Right kidney (tissue), 1 donor: ENCODE data around the gene FOXP1.

Experiments used
- DNase-seq: peaks from one replicate; pipeline ENCODE4 v3.0.0-alpha.2; 2016

Gene FOXP1

GRCh38 chr3:71121429-71122167 lies 461.9 kb downstream of the FOXP1 start:
- DNase-seq = no peak

- no peak for DNase-seq
Observed at GRCh38 chr3:71120012-71120411, 463.5 kb downstream of the FOXP1 start.

- no peak for DNase-seq
Observed at GRCh38 chr3:71119171-71119570, 464.4 kb downstream of the FOXP1 start.

GRCh38 chr3:71118436-71118835 lies 465.1 kb downstream of the FOXP1 start:
- no peak for DNase-seq

GRCh38 chr3:71117572-71118247 lies 465.8 kb downstream of the FOXP1 start:
- DNase-seq = no peak

- DNase-seq = no peak
Observed at GRCh38 chr3:71114610-71115009, 468.9 kb downstream of the FOXP1 start.

GRCh38 chr3:71112576-71112975 lies 471.0 kb downstream of the FOXP1 start:
- DNase-seq = no peak

GRCh38 chr3:71111784-71112440 lies 471.6 kb downstream of the FOXP1 start:
- no peak for DNase-seq

GRCh38 chr3:71110385-71111222 lies 472.9 kb downstream of the FOXP1 start:
- DNase-seq = no peak

- DNase-seq = no peak
Observed at GRCh38 chr3:71109977-71110285, 473.6 kb downstream of the FOXP1 start.

GRCh38 chr3:71109241-71109976 lies 474.1 kb downstream of the FOXP1 start:
- DNase-seq = no peak

- no peak for DNase-seq
Observed at GRCh38 chr3:71107926-71108325, 475.6 kb downstream of the FOXP1 start.

GRCh38 chr3:71104976-71105375 lies 478.6 kb downstream of the FOXP1 start:
- DNase-seq = no peak

GRCh38 chr3:71104556-71104955 lies 479.0 kb downstream of the FOXP1 start:
- no peak for DNase-seq

GRCh38 chr3:71104121-71104541 lies 479.4 kb downstream of the FOXP1 start:
- DNase-seq = no peak

GRCh38 chr3:71103430-71103921 lies 480.1 kb downstream of the FOXP1 start:
- no peak for DNase-seq

GRCh38 chr3:71102111-71102983 lies 481.2 kb downstream of the FOXP1 start:
- no peak for DNase-seq

GRCh38 chr3:71101626-71102025 lies 481.9 kb downstream of the FOXP1 start:
- no peak for DNase-seq

GRCh38 chr3:71101014-71101413 lies 482.5 kb downstream of the FOXP1 start:
- DNase-seq = no peak

- no peak for DNase-seq
Observed at GRCh38 chr3:71099997-71100719, 483.4 kb downstream of the FOXP1 start.
